Vagina (tissue), 2 donors: Measurements from ENCODE around the gene MBOAT7. TPM values are rescaled to one million over a fixed set of nuclear protein-coding genes. Genes with fewer than 3 reads are reported as not detected.
A peak's percentile ranks its signal among the peaks of the same experiment; 100 is the strongest.
"Not testable (repeated sequence)": the region's sequence is repeated elsewhere in the genome, so short reads cannot be mapped to it uniquely, and the experiment has no call there.

Source experiments
- DNase-seq, 2 donors: peaks; one replicate each; pipeline ENCODE4 v3.0.0-alpha.2; 2017; ENCODE audit errors: extremely low spot score in 2 of 2
- H3K27ac ChIP-seq: fragments of 200-600 bp; sonication (generic); one replicate; pipeline ENCODE4 v1.5.1; 2019
- H3K27me3 ChIP-seq: fragments of 200-600 bp; sonication (generic); one replicate; pipeline ENCODE4 v1.5.1; 2019
- H3K36me3 ChIP-seq, 2 donors: fragments of 200-600 bp; sonication (generic); one replicate each; pipeline ENCODE4 v1.5.1; 2017 to 2019
- H3K4me1 ChIP-seq: fragments of 200-600 bp; sonication (generic); one replicate; pipeline ENCODE4 v1.5.1; 2019
- H3K4me3 ChIP-seq, 2 donors: fragments of 200-600 bp; sonication (generic); 1 replicate in 1 of 2; 2 replicates in 1 of 2; pipeline ENCODE4 v1.5.1; 2016 to 2019
- H3K9me3 ChIP-seq: fragments of 200-600 bp; sonication (generic); one replicate; pipeline ENCODE4 v1.5.1; 2019
- CTCF ChIP-seq, 3 experiments: fragments of 450-650 bp in 2 of 3; fragments of 200-600 bp in 1 of 3; sonication (generic) in 1 of 3; IDR thresholded peaks; one replicate each; pipeline ENCODE4 v1.5.1; 2017 to 2019; ENCODE audit warnings: antibody characterized with exemption in 3 of 3, mild to moderate bottlenecking in 2 of 3, moderate library complexity in 2 of 3
- POLR2A ChIP-seq, 2 donors: fragments of 450-650 bp; IDR thresholded peaks; one replicate each; pipeline ENCODE4 v1.6.1; 2017; ENCODE audit warnings: antibody characterized with exemption in 2 of 2, mild to moderate bottlenecking in 2 of 2, moderate library complexity in 2 of 2
- POLR2AphosphoS5 ChIP-seq, 2 donors: sonication (generic); formaldehyde crosslinking; IDR thresholded peaks; one replicate each; pipeline ENCODE4 v1.9.0; 2017; ENCODE audit warnings: antibody characterized with exemption in 2 of 2, mild to moderate bottlenecking in 2 of 2, low read depth in 1 of 2; ENCODE audit not compliant: insufficient read depth in 1 of 2
- intact Hi-C: fragments of 100-400 bp; cut with DNase I; formaldehyde crosslinking; loops from one replicate; pipeline ENCODE4 v1.15.1; 2023
- total RNA-seq: library from RNA; depleted of rRNA; stranded (reverse); fragments of >200 nt; gene quantifications from one replicate; pipeline ENCODE4 v1.2.3, GENCODE V29; 2016

Gene MBOAT7
- total RNA-seq, 1 donor from 2014 or later = 76.6 TPM

- no peak for TF ChIP-seq POLR2A (IDR thresholded peaks at IDR 0.05)
- TF ChIP-seq CTCF (IDR thresholded peaks at IDR 0.05) = no peak
- TF ChIP-seq POLR2AphosphoS5 (IDR thresholded peaks at IDR 0.05; ENCODE audit: insufficient read depth in 1 of 2, low read depth in 1 of 2) = no peak
- no peak for DNase-seq
- H3K4me1 ChIP-seq = peaks cover 54% of the 10 kb centered on the region
- peaks cover 0 to 47% of the 10 kb centered on the region in 2 donors for H3K36me3 ChIP-seq
- no peaks in the 10 kb centered on the region for H3K27me3 ChIP-seq
- peak overlapping the region; percentile 60 to 87 for H3K4me3 ChIP-seq
- peak overlapping the region; percentile 91 for H3K27ac ChIP-seq
- H3K9me3 ChIP-seq = no peaks in the 10 kb centered on the region
- intact Hi-C loops = no loop called here
These were observed 11.9 kb upstream of the MBOAT7 start for GRCh38 chr19:54201172-54201701.

- no peak for DNase-seq
- H3K27me3 ChIP-seq = no peaks in the 10 kb centered on the region
- TF ChIP-seq POLR2A (IDR thresholded peaks at IDR 0.05) (no peak), POLR2AphosphoS5 (IDR thresholded peaks at IDR 0.05; ENCODE audit: insufficient read depth in 1 of 2, low read depth in 1 of 2) (no peak), CTCF (IDR thresholded peaks at IDR 0.05) (no peak)
- no peaks in the 10 kb centered on the region for H3K9me3 ChIP-seq
- peaks cover 39% of the 10 kb centered on the region for H3K4me1 ChIP-seq
- H3K4me3 ChIP-seq = no peak overlapping the region
- H3K27ac ChIP-seq = no peak overlapping the region
- intact Hi-C loops = no loop called here
- peaks cover 0 to 35% of the 10 kb centered on the region in 2 donors for H3K36me3 ChIP-seq
These were observed 10.0 kb upstream of the MBOAT7 start for GRCh38 chr19:54199401-54199800.

- Histone ChIP-seq H3K27me3 (no peaks in the 10 kb centered on the region), H3K9me3 (no peaks in the 10 kb centered on the region), H3K36me3 (peaks cover 0 to 27% of the 10 kb centered on the region in 2 donors), H3K4me3 (no peak overlapping the region), H3K4me1 (peaks cover 28% of the 10 kb centered on the region), H3K27ac (no peak overlapping the region)
- no peak for DNase-seq
- intact Hi-C loops = no loop called here
- TF ChIP-seq POLR2A (IDR thresholded peaks at IDR 0.05) (no peak), CTCF (IDR thresholded peaks at IDR 0.05) (no peak), POLR2AphosphoS5 (IDR thresholded peaks at IDR 0.05; ENCODE audit: insufficient read depth in 1 of 2, low read depth in 1 of 2) (no peak)
These were observed 7.7 kb upstream of the MBOAT7 start for GRCh38 chr19:54197121-54197520.

- TF ChIP-seq POLR2AphosphoS5 (IDR thresholded peaks at IDR 0.05; ENCODE audit: insufficient read depth in 1 of 2, low read depth in 1 of 2) = no peak
- no peak for TF ChIP-seq CTCF (IDR thresholded peaks at IDR 0.05)
- no peak for TF ChIP-seq POLR2A (IDR thresholded peaks at IDR 0.05)
- DNase-seq = no peak
- no peak overlapping the region for H3K27ac ChIP-seq
- peaks cover 28% of the 10 kb centered on the region for H3K4me1 ChIP-seq
- no peaks in the 10 kb centered on the region for H3K27me3 ChIP-seq
- intact Hi-C loops = no loop called here
- no peak overlapping the region for H3K4me3 ChIP-seq
- no peaks in the 10 kb centered on the region for H3K9me3 ChIP-seq
- peaks cover 0 to 22% of the 10 kb centered on the region in 2 donors for H3K36me3 ChIP-seq
These were observed 7.2 kb upstream of the MBOAT7 start for GRCh38 chr19:54196536-54196935.

GRCh38 chr19:54194463-54194862 lies 5.1 kb upstream of the MBOAT7 start:
- peaks cover 0 to 21% of the 10 kb centered on the region in 2 donors for H3K36me3 ChIP-seq
- H3K4me1 ChIP-seq = peaks cover 20% of the 10 kb centered on the region
- H3K4me3 ChIP-seq, H3K27me3 ChIP-seq, intact Hi-C loops, H3K27ac ChIP-seq, DNase-seq, H3K9me3 ChIP-seq: not testable (repeated sequence)
